ENCODE measurements around the gene QRICH2.

QRICH2 gene

DNA sequence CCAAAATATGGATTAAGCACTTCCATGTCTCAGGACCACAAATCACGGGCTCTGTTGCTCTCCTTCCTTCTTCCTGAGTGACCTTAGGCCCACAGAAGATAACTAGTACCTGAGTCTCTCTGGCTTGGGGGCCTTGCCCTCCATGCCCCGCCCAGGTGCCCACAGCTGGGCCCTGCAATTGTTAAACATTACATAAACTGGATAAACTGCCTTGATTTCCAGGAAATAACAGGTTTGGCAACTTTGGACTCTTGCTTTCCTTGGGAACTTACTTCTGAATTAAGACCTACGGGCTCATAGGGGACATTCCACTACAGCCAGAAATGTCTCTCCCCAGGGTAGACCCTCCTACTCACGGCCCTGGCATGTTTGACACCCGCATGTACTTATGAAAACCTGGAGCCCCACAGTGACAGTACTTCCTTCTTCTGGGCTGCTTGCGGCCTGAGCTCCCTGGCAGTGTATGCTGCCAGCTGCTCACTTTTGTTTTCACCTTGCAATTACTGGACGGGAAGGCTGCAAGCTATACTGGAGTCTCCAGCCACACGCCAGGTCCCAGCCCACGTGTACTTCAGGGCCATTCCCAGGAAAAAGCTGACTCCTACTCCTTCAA, 45.2 kb downstream of the QRICH2 start:
- Histone ChIP-seq H4K20me1 (ENCODE audit: low read depth, low read length) (no peaks in the 10 kb centered on the region), H3K4me2 (ENCODE audit: low read depth, low read length, poor library complexity, severe bottlenecking) (peak overlapping the region; percentile 75), H3F3A (ENCODE audit: insufficient read depth) (peaks cover 64% of the 10 kb centered on the region), H2AFZ (ENCODE audit: low read depth, low read length, severe bottlenecking) (peak overlapping the region; percentile 6), H3K9me2 (replicated peaks; ENCODE audit: insufficient read depth, low read length) (no peaks in the 10 kb centered on the region), H3K27ac (ENCODE audit: low read depth, low read length) (peak overlapping the region; percentile 92), H3K9ac (ENCODE audit: low read length) (peak overlapping the region; percentile 49), H3K36me3 (ENCODE audit: low read length) (no peaks in the 10 kb centered on the region), H3K9me3 (ENCODE audit: insufficient read depth, low read length) (no peaks in the 10 kb centered on the region), H3K27me3 (ENCODE audit: low read length) (no peaks in the 10 kb centered on the region), H3K79me2 (ENCODE audit: insufficient read depth, low read length) (peaks cover 21% of the 10 kb centered on the region), H3K4me3 (ENCODE audit: insufficient read depth, low read length, poor library complexity, severe bottlenecking) (no peak overlapping the region)
- TF ChIP-seq, protein P1, sequence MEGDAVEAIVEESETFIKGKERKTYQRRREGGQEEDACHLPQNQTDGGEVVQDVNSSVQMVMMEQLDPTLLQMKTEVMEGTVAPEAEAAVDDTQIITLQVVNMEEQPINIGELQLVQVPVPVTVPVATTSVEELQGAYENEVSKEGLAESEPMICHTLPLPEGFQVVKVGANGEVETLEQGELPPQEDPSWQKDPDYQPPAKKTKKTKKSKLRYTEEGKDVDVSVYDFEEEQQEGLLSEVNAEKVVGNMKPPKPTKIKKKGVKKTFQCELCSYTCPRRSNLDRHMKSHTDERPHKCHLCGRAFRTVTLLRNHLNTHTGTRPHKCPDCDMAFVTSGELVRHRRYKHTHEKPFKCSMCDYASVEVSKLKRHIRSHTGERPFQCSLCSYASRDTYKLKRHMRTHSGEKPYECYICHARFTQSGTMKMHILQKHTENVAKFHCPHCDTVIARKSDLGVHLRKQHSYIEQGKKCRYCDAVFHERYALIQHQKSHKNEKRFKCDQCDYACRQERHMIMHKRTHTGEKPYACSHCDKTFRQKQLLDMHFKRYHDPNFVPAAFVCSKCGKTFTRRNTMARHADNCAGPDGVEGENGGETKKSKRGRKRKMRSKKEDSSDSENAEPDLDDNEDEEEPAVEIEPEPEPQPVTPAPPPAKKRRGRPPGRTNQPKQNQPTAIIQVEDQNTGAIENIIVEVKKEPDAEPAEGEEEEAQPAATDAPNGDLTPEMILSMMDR (IDR thresholded peaks at IDR 0.05; ENCODE audit: insufficient read depth, low read length, poor library complexity, severe bottlenecking) = no peak
- TF ChIP-seq EZH2phosphoT487 (conservative IDR thresholded peaks at IDR 0.05; ENCODE audit: low read length) = no peak

DNA sequence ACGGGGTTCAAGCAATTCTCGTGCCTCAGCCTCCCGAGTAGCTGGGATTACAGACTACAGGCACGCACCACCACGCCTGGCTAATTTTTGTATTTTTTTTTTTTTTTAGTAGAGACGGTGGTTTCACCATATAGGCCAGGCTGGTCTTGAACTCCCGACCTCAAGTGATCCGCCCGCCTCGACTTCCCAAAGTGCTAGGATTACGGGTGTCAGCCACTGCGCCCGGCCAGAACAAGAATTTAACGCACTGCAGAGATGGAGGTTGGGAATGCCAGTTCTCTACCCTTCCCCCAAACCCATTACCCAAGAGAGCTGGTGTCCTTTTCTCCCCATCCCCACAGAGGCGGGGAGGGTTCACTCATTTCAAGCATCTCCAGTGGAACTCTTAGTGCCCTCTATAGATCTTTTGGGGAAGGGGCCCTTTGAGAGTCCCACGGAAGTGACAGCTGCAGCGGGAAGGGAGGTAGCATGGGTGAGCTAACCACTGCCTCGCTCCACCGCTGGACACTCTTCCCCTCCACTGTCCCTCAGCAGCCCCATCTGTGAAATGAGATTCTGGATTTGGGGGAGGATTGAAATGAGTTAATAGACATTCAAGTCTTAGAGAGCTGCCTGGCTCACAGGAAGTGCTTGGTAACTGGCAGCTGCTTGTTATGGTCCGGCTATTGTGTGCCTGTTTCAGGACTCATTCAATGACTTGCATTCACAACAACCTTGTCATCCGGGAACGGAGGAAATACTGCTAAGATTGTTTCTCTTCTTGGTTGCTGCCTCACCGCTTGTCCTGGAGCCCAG, 46.5 kb downstream of the QRICH2 start:
- Histone ChIP-seq H3K9ac (ENCODE audit: low read length) (peak overlapping the region; percentile 49), H3K36me3 (ENCODE audit: low read length) (no peaks in the 10 kb centered on the region), H3K79me2 (ENCODE audit: insufficient read depth, low read length) (peaks cover 11% of the 10 kb centered on the region), H3K27me3 (ENCODE audit: low read length) (no peaks in the 10 kb centered on the region), H3K9me3 (ENCODE audit: insufficient read depth, low read length) (no peaks in the 10 kb centered on the region), H3K4me2 (ENCODE audit: low read depth, low read length, poor library complexity, severe bottlenecking) (peak overlapping the region; percentile 75), H3F3A (ENCODE audit: insufficient read depth) (peaks cover 52% of the 10 kb centered on the region), H3K27ac (ENCODE audit: low read depth, low read length) (peak overlapping the region; percentile 92), H3K4me3 (ENCODE audit: insufficient read depth, low read length, poor library complexity, severe bottlenecking) (no peak overlapping the region), H2AFZ (ENCODE audit: low read depth, low read length, severe bottlenecking) (peak overlapping the region; percentile 9), H4K20me1 (ENCODE audit: low read depth, low read length) (no peaks in the 10 kb centered on the region), H3K9me2 (replicated peaks; ENCODE audit: insufficient read depth, low read length) (no peaks in the 10 kb centered on the region)
- TF ChIP-seq EZH2phosphoT487 (conservative IDR thresholded peaks at IDR 0.05; ENCODE audit: low read length) = no peak
- TF ChIP-seq, protein P1 (IDR thresholded peaks at IDR 0.05; ENCODE audit: insufficient read depth, low read length, poor library complexity, severe bottlenecking) = no peak

DNA sequence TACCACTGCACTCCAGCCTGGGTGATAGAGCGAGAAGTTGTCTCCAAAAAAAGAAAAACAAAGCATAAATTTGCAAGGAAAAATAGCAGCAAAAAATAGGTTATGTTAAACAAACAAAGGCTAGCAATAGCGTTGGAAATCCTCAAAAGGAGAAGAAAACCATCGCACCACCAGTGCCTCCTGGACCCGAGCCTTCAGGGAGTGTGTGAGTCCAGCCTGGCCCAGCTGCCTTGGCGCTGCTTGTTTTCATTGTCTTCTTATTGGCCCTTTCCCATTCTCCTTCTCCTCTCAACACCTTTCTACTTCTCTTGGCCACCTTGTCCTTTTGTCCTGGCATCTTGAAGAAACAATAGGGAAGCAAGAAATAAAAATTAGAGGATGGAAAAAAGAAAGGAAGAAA, 47.4 kb downstream of the QRICH2 start:
- Histone ChIP-seq H4K20me1 (ENCODE audit: low read depth, low read length) (no peaks in the 10 kb centered on the region), H3K9me2 (replicated peaks; ENCODE audit: insufficient read depth, low read length) (no peaks in the 10 kb centered on the region), H3K27me3 (ENCODE audit: low read length) (no peaks in the 10 kb centered on the region), H2AFZ (ENCODE audit: low read depth, low read length, severe bottlenecking) (peak overlapping the region; percentile 54), H3K79me2 (ENCODE audit: insufficient read depth, low read length) (peaks cover 1% of the 10 kb centered on the region), H3K36me3 (ENCODE audit: low read length) (no peaks in the 10 kb centered on the region), H3F3A (ENCODE audit: insufficient read depth) (peaks cover 48% of the 10 kb centered on the region), H3K27ac (ENCODE audit: low read depth, low read length) (peak overlapping the region; percentile 75), H3K9ac (ENCODE audit: low read length) (peak overlapping the region; percentile 32), H3K9me3 (ENCODE audit: insufficient read depth, low read length) (no peaks in the 10 kb centered on the region), H3K4me3 (ENCODE audit: insufficient read depth, low read length, poor library complexity, severe bottlenecking) (peak overlapping the region; percentile 37), H3K4me2 (ENCODE audit: low read depth, low read length, poor library complexity, severe bottlenecking) (peak overlapping the region; percentile 75)
- TF ChIP-seq, protein P1 (IDR thresholded peaks at IDR 0.05; ENCODE audit: insufficient read depth, low read length, poor library complexity, severe bottlenecking) = no peak
- no peak for TF ChIP-seq EZH2phosphoT487 (conservative IDR thresholded peaks at IDR 0.05; ENCODE audit: low read length)
